Mammary microvascular endothelial cell (primary cell): ENCODE results near the gene CCDC159. TPM values are rescaled to one million over a fixed set of nuclear protein-coding genes. Genes with fewer than 3 reads are reported as not detected.

Experiments
- total RNA-seq: library from RNA; depleted of rRNA; stranded (reverse); fragments of >200 nt; gene quantifications from 2 replicates; pipeline ENCODE4 v1.2.3, GENCODE V29; 2015

Gene CCDC159
- 10.3 and 28.4 TPM in 2 replicates for total RNA-seq

DNA sequence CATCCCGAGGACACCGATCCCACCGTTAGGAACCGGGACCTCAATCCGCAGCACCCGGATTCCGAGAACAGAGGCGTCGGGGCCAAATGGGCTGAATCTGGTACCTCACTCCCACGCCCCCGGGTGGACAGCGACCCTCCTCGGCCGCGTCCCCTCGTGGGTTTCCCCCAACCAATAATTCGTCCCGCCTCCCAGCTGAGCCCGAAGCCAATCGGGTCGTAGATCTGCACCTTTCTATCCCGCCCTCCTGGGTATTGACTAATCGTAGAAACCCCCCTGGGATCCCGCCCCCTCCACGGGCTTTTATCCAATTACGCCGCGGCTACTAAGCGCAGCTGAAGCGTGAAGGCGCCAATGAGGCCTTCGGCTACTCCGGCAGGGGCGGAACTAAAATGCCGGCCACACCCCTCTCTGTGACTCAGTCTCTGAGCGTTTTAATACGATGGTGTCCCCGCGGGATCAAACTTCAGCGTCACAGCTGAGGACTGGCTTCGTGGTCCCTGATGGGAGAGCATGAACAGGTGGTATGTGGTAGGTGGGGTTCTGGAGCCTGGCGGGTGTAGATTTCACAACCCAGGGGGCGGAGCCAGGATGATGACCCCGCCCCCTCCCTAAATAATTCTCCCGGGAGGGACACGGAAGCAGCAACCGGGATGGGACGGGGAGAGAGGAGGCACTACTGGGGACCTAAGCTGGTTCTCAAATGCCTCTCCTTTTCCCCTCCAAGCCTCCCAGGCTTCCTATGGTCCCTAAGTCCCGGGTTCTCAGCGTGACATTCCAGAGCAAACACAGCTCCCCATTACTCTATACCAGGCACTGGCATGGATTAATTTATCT, at the start of gene CCDC159, which contains the start of gene TMEM205:
CCDC159 (plus strand) TSS at position 416 of the 837 bp plus-strand sequence; CDS start at position 504, 88 bp downstream.
TMEM205 (minus strand) TSS at position 165 of the 837 bp plus-strand sequence. CDS start 649 bp downstream, outside the sequence.

GRCh38 chr19:11339254-11340098, 6.8 kb upstream of the CCDC159 start, which contains the start of gene RAB3D:
Gene RAB3D (minus strand): TSS chr19:11339657. CDS start chr19:11337399, 2,258 bp downstream.

DNA sequence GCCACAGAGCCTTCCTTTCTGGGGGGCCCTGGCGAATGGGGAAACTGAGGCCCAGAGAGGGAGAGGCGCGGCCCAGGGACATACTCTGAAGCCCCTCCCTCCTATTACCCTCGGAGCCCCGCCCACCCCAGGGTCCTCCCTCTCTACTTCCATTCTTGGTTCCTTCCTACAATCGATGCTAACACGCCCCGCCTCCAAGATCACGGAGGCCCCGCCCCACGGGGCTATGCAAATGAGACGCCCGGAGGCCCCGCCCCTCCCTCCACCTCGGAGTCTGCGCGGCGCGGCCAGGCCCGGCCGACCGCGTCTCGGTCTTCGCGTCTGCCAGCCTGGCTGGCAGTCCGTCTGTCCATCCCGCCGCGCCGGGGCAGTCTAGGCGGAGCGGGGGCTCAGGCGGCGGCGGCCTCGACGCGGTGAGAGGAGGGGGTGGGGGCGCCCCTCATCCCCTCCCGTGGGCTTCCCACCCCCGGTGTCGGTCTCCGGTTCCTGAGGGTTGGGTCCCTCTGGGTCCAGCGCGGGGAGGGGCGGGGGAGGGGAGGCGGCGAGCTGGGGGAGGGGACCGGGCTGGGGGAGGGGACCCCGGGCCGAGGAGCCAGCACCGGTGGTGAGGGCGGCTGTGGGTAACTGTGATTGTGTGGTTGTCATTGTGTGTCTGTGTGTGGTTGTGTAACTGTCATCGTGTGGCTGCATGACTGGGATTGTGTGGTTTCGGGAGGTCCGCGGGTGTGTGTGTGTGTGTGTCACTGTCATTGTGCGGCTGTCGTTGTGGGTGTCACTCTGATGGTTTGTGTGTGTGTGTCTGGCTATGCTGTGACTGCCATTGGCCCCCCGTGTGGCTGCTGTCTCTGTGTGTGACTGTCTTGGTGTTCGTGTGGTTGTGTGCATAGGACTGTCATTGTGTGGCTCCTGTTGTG, 9.1 kb downstream of the CCDC159 start, which contains the start of gene PLPPR2:
PLPPR2 (plus strand) TSS at position 273 of the 914 bp plus-strand sequence. CDS start 2,242 bp downstream, outside the sequence.

DNA sequence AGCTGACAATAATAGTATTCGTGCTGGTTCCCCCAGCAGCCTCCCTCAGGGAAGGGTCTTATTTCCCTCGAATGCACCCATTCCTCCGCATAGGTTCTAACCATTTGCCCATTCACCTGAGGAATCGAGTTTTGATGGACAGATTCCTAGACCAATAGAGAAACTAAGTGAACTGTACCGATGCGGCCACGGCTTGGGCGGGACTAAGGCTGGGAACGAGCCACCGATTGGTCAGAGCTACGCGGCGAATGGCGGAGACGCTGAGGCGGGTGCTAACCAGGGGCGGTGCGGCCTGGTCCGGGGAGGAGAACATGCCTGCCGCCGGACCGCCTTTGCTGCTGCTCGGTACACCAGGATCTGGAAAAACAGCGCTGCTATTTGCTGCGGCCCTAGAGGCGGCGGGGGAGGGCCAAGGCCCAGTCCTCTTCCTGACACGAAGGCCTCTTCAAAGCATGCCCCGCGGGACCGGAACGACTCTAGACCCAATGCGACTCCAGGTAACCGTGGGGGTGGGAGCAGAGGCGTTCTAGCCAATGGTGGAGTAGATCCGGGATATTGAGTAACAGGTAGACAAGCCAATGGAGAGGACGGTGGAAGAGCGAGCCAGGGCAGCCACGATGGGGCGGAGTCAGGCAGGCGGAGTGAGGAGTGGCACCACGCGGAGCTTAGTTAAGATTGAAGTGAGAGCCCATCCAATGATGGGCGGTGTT, 28.3 kb downstream of the CCDC159 start, which contains the start of gene SWSAP1:
SWSAP1 (plus strand) TSS at position 234 of the 710 bp plus-strand sequence; CDS start at position 249, 15 bp downstream.

Other genes with a start within 250 kb of the CCDC159 start
- gene SPC24, start 190.7 kb upstream of the CCDC159 start, total RNA-seq, result 48.6 and 67.5 TPM in 2 replicates
- 42.7 and 63.6 TPM in 2 replicates for gene KANK2, start 149.0 kb upstream of the CCDC159 start, total RNA-seq
- gene ANGPTL8, start 106.9 kb upstream of the CCDC159 start, total RNA-seq, result not detected in 2 replicates
- 124 and 133 TPM in 2 replicates for gene DOCK6, start 84.0 kb upstream of the CCDC159 start, total RNA-seq
- not detected in 2 replicates for gene TSPAN16, start 50.4 kb upstream of the CCDC159 start, total RNA-seq
- gene RAB3D, start 6.9 kb upstream of the CCDC159 start, total RNA-seq, result 17.8 and 24.6 TPM in 2 replicates
- 168 and 174 TPM in 2 replicates for gene TMEM205, start 251 bp upstream of the CCDC159 start, total RNA-seq
- gene PLPPR2, start 8.9 kb downstream of the CCDC159 start, total RNA-seq, result 8.4 and 17.1 TPM in 2 replicates
- 2.5 and 3.9 TPM in 2 replicates for gene SWSAP1, start 28.1 kb downstream of the CCDC159 start, total RNA-seq
- 6.9 and 7.4 TPM in 2 replicates for gene EPOR, start 37.8 kb downstream of the CCDC159 start, total RNA-seq
- 0.67 and 0.94 TPM in 2 replicates for gene RGL3, start 72.8 kb downstream of the CCDC159 start, total RNA-seq
- gene ODAD3, start 88.6 kb downstream of the CCDC159 start, total RNA-seq, result 0.05 and 0.60 TPM in 2 replicates
- 167 and 174 TPM in 2 replicates for gene PRKCSH, start 89.1 kb downstream of the CCDC159 start, total RNA-seq
- not detected in 2 replicates for gene ELAVL3, start 134.5 kb downstream of the CCDC159 start, total RNA-seq
- gene ZNF653, start 159.3 kb downstream of the CCDC159 start, total RNA-seq, result 5.1 and 9.3 TPM in 2 replicates
- 54.2 and 56.5 TPM in 2 replicates for gene ECSIT, start 182.6 kb downstream of the CCDC159 start, total RNA-seq
- 0.20 TPM in 1 of 2 replicates, not detected in the other for gene CNN1, start 192.3 kb downstream of the CCDC159 start, total RNA-seq
- 29.0 and 36.3 TPM in 2 replicates for gene ELOF1, start 212.7 kb downstream of the CCDC159 start, total RNA-seq
- gene ACP5, start 231.1 kb downstream of the CCDC159 start, total RNA-seq, result 0.39 and 1.2 TPM in 2 replicates